Thoracic aorta (tissue), 2 donors: ENCODE measurements around the gene PRPF31. TPM values are rescaled to one million over a fixed set of nuclear protein-coding genes. Genes with fewer than 3 reads are reported as not detected.
"Not testable (repeated sequence)": the region's sequence is repeated elsewhere in the genome, so short reads cannot be mapped to it uniquely, and the experiment has no call there.

Experiments
- ATAC-seq: fragments of 150-250 bp; one replicate; pipeline ENCODE4 v1.8.0; 2017; ENCODE audit warnings: low read depth; ENCODE audit not compliant: insufficient number of reproducible peaks, low FRiP score
- DNase-seq: peaks from one replicate; pipeline ENCODE4 v3.0.0-alpha.2; 2020; ENCODE audit warnings: low spot score
- H3K27ac ChIP-seq, 2 donors: fragments of 200-600 bp; sonication (generic); 1 replicate in 1 of 2; 2 replicates in 1 of 2; pipeline ENCODE4 v1.5.1; 2016; ENCODE audit warnings: mild to moderate bottlenecking in 2 of 2, moderate library complexity in 2 of 2
- H3K27me3 ChIP-seq: fragments of 200-600 bp; sonication (generic); replicated peaks from 2 replicates; pipeline ENCODE4 v1.6.0; 2016; ENCODE audit warnings: mild to moderate bottlenecking; ENCODE audit not compliant: insufficient read depth
- H3K36me3 ChIP-seq: fragments of 200-600 bp; sonication (generic); one replicate; pipeline ENCODE4 v1.5.1; 2016
- H3K4me1 ChIP-seq, 2 donors: fragments of 200-600 bp; sonication (generic); 1 replicate in 1 of 2; 2 replicates in 1 of 2; pipeline versions ENCODE4 v1.5.1 to v1.6.0; 2016; ENCODE audit warnings: low read depth in 2 of 2, mild to moderate bottlenecking in 1 of 2; ENCODE audit not compliant: control insufficient read depth in 1 of 2
- H3K4me3 ChIP-seq: fragments of 200-600 bp; sonication (generic); 2 replicates; pipeline ENCODE4 v1.5.1; 2016; ENCODE audit warnings: mild to moderate bottlenecking
- H3K9me3 ChIP-seq: fragments of 200-600 bp; sonication (generic); 2 replicates; pipeline ENCODE4 v1.5.1; 2016
- CTCF ChIP-seq: fragments of 200-600 bp; sonication (generic); IDR thresholded peaks from one replicate; pipeline ENCODE4 v1.5.1; 2019; ENCODE audit warnings: antibody characterized with exemption
- total RNA-seq, 2 donors: library from RNA; depleted of rRNA; stranded (reverse); fragments of >200 nt; gene quantifications; one replicate each; pipeline versions ENCODE4 v1.1.0 to v1.2.3, GENCODE V29; 2016

The PRPF31 gene
- total RNA-seq, 2 donors from 2014 or later: 48.2 to 54.3 TPM

- Histone ChIP-seq H3K9me3 (no peaks in the 10 kb centered on the region), H3K4me1 (no peaks in the 10 kb centered on the region), H3K4me3 (peak overlapping the region; percentile 11), H3K36me3 (no peaks in the 10 kb centered on the region), H3K27ac (no peak overlapping the region), H3K27me3 (peaks cover 4% of the 10 kb centered on the region)
- peak; percentile 88 for TF ChIP-seq CTCF
- DNase-seq (peak; percentile 62), ATAC-seq (peak; percentile 83)
Observed at GRCh38 chr19:54168174-54168917, 52.8 kb downstream of the PRPF31 start.

DNA sequence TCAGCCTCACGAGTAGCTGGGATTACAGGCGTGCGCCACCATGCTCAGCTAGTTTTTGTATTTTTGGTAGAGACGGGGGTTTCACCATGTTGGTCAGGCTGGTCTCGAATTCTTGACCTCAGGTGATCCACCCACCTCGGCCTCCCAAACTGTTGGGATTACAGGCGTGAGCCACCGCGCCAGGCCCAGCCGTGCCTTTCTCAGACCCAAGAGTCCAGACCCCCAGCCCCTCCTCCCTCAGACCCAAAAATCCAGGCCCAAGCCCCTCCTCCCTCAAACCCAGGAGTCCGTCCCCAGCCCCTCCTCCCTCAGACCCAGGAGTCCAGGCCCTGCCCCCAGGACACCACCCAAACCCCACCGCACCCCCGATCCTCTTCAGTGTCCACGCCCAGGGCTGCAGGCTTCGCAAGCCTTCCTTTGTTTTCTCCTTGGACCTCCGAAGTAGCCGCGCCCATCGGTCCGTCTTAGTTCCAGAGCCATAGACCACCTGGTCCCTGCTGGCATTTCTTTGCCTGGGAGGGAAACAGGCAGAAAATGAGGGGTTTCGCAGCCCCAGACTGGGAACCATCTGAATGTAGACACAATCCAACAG, 53.7 kb downstream of the PRPF31 start:
- Histone ChIP-seq H3K4me1 (no peaks in the 10 kb centered on the region), H3K36me3 (no peaks in the 10 kb centered on the region), H3K27me3 (peaks cover 4% of the 10 kb centered on the region), H3K27ac (no peak overlapping the region), H3K9me3 (no peaks in the 10 kb centered on the region), H3K4me3 (no peak overlapping the region)
- DNase-seq: no peak
- TF ChIP-seq CTCF: no peak
- ATAC-seq: no peak

DNA sequence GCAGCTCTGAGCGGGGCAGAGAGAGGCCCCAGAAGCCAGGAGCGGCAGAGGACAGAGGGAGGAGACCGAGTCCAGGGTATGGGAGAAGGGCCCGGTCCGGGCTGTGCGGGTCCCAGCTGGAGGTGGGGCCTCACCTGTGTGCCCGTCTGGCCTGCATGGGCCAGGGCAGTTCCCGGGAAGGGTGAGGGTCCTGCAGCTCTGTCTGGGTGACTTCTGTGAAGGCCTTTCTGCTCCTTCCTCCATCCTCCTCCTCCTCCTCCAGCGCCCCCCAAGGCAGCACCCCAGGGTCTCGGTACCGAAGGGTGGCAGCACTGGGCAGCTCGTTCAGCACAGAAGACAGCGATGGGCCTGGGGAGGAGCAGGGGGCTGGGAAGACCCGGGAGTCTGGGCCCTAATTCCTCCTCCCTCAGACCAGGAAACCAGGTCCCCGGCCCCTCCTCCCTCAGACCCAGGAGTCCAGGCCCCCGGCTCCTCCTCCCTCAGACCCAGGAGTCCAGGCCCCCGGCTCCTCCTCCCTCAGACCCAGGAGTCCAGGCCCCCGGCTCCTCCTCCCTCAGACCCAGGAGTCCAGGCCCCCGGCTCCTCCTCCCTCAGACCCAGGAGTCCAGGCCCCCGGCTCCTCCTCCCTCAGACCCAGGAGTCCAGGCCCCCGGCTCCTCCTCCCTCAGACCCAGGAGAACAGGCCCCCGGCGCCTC, 56.3 kb downstream of the PRPF31 start:
- not testable (repeated sequence) for H3K27me3 ChIP-seq, H3K4me1 ChIP-seq, H3K9me3 ChIP-seq, H3K36me3 ChIP-seq, ATAC-seq, H3K27ac ChIP-seq, DNase-seq, H3K4me3 ChIP-seq

GRCh38 chr19:54172471-54173358, 57.2 kb downstream of the PRPF31 start, which contains the start of gene TMC4:
TMC4 (minus strand) TSS chr19:54173160; CDS start chr19:54173117, 43 bp downstream.
- Histone ChIP-seq H3K36me3 (no peaks in the 10 kb centered on the region), H3K4me1 (no peaks in the 10 kb centered on the region), H3K27me3 (no peaks in the 10 kb centered on the region), H3K4me3 (no peak within 1 kb of the TSS), H3K9me3 (no peaks in the 10 kb centered on the region), H3K27ac (no peak within 1 kb of the TSS)
- DNase-seq: no peak
- TF ChIP-seq CTCF: no peak
- no peak for ATAC-seq

DNA sequence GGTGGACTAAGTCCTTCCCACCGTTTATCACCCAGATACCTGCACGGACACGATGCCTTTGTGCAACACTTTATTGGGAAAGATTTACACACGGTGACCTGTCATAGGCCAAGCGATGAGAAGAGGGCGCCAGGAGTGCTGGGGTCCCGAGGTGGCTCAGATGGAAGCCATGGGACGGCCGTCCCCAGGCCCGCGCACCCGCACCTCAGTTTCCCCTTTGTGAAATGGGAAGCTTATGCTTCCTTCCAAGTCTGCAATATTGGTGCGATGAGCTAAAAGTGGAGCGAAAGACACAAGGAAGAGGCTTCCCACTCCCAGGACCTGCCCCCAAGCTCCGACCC, 57.8 kb downstream of the PRPF31 start:
- Histone ChIP-seq H3K4me1 (no peaks in the 10 kb centered on the region), H3K9me3 (no peaks in the 10 kb centered on the region), H3K36me3 (no peaks in the 10 kb centered on the region), H3K27me3 (no peaks in the 10 kb centered on the region), H3K27ac (no peak overlapping the region), H3K4me3 (no peak overlapping the region)
- TF ChIP-seq CTCF: no peak
- no peak for ATAC-seq
- no peak for DNase-seq
